A549 treated with dexamethasone at 1 μM for 4 hours (cell line): Measurements from ENCODE around the gene GDE1. TPM values are rescaled to one million over a fixed set of nuclear protein-coding genes. Genes with fewer than 3 reads are reported as not detected.

Experiments used
- total RNA-seq: library from RNA; stranded (reverse); fragments of 200-300 nt; extraction: Qiagen RNA extraction; gene quantifications from 5 replicates; pipeline ENCODE4 v1.2.3, GENCODE V29; 2022

GDE1 gene
- 65.4 to 73.0 TPM (median 67.5 TPM) in 5 replicates for total RNA-seq

GRCh38 chr16:19521471-19522396, at the start of gene GDE1:
Gene GDE1 (minus strand): TSS chr16:19522098. CDS start chr16:19521964, 134 bp downstream.

GRCh38 chr16:19555186-19555937, 33.5 kb upstream of the GDE1 start, which contains the start of gene VPS35L:
Gene VPS35L (plus strand): TSS chr16:19555703. CDS start chr16:19555730, 27 bp downstream.

GRCh38 chr16:19523559-19524355, 1.9 kb upstream of the GDE1 start, which contains the start of gene CCP110:
Gene CCP110 (plus strand): TSS chr16:19523942. CDS start chr16:19527882, 3,940 bp downstream.

Other genes with a start within 250 kb of the GDE1 start
- gene CLEC19A, start 236.4 kb downstream of the GDE1 start, total RNA-seq = 0.08 to 0.15 TPM (median 0.11 TPM) in 4 of 5 replicates, not detected in the other
- gene TMC5, start 104.2 kb downstream of the GDE1 start, total RNA-seq = 4.5 to 6.1 TPM (median 5.4 TPM) in 5 replicates
- gene CCP110, start 1.8 kb upstream of the GDE1 start, total RNA-seq = 6.8 to 10.2 TPM (median 8.3 TPM) in 5 replicates
- gene VPS35L, start 33.6 kb upstream of the GDE1 start, total RNA-seq = 27.5 to 37.6 TPM (median 34.5 TPM) in 5 replicates
- gene KNOP1, start 196.1 kb upstream of the GDE1 start, total RNA-seq = 38.7 to 49.0 TPM (median 46.3 TPM) in 5 replicates
- 9.3 to 11.2 TPM (median 10.7 TPM) in 5 replicates for gene IQCK, start 196.2 kb upstream of the GDE1 start, total RNA-seq